ENCODE measurements around the gene GPR18.

DNA sequence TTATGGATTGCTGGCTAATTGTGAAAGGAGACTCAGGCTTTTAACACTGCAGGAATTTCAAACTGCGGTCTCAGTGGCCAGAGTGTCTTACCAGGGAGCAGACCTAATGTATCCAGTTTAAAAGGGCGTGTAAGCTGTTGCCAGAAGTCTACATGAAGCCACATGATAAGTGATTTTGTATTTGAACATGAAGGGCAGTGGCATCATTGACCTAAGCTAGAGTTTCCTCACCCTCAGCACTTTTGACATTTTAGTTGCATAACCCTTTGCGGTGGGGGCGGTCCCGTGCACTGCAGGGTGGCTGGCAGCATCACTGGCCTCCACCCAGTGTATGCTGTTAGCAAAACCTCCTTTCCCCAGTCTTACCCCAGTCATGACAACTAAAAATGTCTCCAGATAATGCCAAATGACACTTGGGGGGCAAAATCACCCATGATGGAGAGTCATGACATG lies 23.7 kb upstream of the GPR18 start:
- TF ChIP-seq SP1 (IDR thresholded peaks at IDR 0.05; ENCODE audit: low read depth) = no peak
- TF ChIP-seq, protein P1, sequence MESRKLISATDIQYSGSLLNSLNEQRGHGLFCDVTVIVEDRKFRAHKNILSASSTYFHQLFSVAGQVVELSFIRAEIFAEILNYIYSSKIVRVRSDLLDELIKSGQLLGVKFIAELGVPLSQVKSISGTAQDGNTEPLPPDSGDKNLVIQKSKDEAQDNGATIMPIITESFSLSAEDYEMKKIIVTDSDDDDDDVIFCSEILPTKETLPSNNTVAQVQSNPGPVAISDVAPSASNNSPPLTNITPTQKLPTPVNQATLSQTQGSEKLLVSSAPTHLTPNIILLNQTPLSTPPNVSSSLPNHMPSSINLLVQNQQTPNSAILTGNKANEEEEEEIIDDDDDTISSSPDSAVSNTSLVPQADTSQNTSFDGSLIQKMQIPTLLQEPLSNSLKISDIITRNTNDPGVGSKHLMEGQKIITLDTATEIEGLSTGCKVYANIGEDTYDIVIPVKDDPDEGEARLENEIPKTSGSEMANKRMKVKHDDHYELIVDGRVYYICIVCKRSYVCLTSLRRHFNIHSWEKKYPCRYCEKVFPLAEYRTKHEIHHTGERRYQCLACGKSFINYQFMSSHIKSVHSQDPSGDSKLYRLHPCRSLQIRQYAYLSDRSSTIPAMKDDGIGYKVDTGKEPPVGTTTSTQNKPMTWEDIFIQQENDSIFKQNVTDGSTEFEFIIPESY (IDR thresholded peaks at IDR 0.05; ENCODE audit: extremely low read depth, insufficient replicate concordance, low read length) = no peak
- TF ChIP-seq, protein P2, sequence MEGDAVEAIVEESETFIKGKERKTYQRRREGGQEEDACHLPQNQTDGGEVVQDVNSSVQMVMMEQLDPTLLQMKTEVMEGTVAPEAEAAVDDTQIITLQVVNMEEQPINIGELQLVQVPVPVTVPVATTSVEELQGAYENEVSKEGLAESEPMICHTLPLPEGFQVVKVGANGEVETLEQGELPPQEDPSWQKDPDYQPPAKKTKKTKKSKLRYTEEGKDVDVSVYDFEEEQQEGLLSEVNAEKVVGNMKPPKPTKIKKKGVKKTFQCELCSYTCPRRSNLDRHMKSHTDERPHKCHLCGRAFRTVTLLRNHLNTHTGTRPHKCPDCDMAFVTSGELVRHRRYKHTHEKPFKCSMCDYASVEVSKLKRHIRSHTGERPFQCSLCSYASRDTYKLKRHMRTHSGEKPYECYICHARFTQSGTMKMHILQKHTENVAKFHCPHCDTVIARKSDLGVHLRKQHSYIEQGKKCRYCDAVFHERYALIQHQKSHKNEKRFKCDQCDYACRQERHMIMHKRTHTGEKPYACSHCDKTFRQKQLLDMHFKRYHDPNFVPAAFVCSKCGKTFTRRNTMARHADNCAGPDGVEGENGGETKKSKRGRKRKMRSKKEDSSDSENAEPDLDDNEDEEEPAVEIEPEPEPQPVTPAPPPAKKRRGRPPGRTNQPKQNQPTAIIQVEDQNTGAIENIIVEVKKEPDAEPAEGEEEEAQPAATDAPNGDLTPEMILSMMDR (IDR thresholded peaks at IDR 0.05 in 2 of 3, conservative IDR thresholded peaks at IDR 0.05 in 1 of 3; ENCODE audit: borderline replicate concordance in 1 of 3, insufficient read depth in 1 of 3, low read depth in 2 of 3, low read length in 2 of 3) = no peak
- TF ChIP-seq CEBPB (IDR thresholded peaks at IDR 0.05; ENCODE audit: low read depth) = no peak
- no peak for TF ChIP-seq YY1 (IDR thresholded peaks at IDR 0.05; ENCODE audit: extremely low read depth, insufficient replicate concordance, low read depth, low read length)
- TF ChIP-seq EZH2phosphoT487 (IDR thresholded peaks at IDR 0.05; ENCODE audit: borderline replicate concordance) = no peak
- TF ChIP-seq ZFX (IDR thresholded peaks at IDR 0.05) = no peak
- TF ChIP-seq POLR2A (IDR thresholded peaks at IDR 0.05; ENCODE audit: borderline replicate concordance, extremely low read depth, insufficient read depth, insufficient read length) = no peak
- TF ChIP-seq ZNF274 (IDR thresholded peaks at IDR 0.05; ENCODE audit: low read depth, low read length) = no peak
- TF ChIP-seq POLR2AphosphoS5 (IDR thresholded peaks at IDR 0.05; ENCODE audit: low read depth, low read length) = no peak
- TF ChIP-seq SIN3A (IDR thresholded peaks at IDR 0.05; ENCODE audit: low read depth) = no peak
- no peak for TF ChIP-seq RAD21 (IDR thresholded peaks at IDR 0.05; ENCODE audit: low read depth)
- TF ChIP-seq, protein P3, sequence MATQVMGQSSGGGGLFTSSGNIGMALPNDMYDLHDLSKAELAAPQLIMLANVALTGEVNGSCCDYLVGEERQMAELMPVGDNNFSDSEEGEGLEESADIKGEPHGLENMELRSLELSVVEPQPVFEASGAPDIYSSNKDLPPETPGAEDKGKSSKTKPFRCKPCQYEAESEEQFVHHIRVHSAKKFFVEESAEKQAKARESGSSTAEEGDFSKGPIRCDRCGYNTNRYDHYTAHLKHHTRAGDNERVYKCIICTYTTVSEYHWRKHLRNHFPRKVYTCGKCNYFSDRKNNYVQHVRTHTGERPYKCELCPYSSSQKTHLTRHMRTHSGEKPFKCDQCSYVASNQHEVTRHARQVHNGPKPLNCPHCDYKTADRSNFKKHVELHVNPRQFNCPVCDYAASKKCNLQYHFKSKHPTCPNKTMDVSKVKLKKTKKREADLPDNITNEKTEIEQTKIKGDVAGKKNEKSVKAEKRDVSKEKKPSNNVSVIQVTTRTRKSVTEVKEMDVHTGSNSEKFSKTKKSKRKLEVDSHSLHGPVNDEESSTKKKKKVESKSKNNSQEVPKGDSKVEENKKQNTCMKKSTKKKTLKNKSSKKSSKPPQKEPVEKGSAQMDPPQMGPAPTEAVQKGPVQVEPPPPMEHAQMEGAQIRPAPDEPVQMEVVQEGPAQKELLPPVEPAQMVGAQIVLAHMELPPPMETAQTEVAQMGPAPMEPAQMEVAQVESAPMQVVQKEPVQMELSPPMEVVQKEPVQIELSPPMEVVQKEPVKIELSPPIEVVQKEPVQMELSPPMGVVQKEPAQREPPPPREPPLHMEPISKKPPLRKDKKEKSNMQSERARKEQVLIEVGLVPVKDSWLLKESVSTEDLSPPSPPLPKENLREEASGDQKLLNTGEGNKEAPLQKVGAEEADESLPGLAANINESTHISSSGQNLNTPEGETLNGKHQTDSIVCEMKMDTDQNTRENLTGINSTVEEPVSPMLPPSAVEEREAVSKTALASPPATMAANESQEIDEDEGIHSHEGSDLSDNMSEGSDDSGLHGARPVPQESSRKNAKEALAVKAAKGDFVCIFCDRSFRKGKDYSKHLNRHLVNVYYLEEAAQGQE (IDR thresholded peaks at IDR 0.05; ENCODE audit: low read depth) = no peak
